ENCODE measurements around the gene EMC9.

EMC9 gene

GRCh38 chr14:24126939-24127338, 14.5 kb downstream of the EMC9 start:
- TF ChIP-seq CTCF (IDR thresholded peaks at IDR 0.05; ENCODE audit: low read depth, low read length, missing control alignments), result no peak
- H3K4me3 ChIP-seq (ENCODE audit: low read depth, low read length), result no peak overlapping the region
- in situ Hi-C loops (cut with HindIII; ENCODE audit: low sequenced_read_pairs), result no loop called here
- no peak for DNase-seq (ENCODE audit: low read depth)

- in situ Hi-C loops (cut with HindIII; ENCODE audit: low sequenced_read_pairs), result no loop called here
- H3K4me3 ChIP-seq (ENCODE audit: low read depth, low read length), result no peak overlapping the region
- DNase-seq (ENCODE audit: low read depth), result no peak
- TF ChIP-seq CTCF (IDR thresholded peaks at IDR 0.05; ENCODE audit: low read depth, low read length, missing control alignments), result no peak
Observed at GRCh38 chr14:24123424-24124417, 17.7 kb downstream of the EMC9 start.

GRCh38 chr14:24122898-24123297, 18.5 kb downstream of the EMC9 start:
- no peak for TF ChIP-seq CTCF (IDR thresholded peaks at IDR 0.05; ENCODE audit: low read depth, low read length, missing control alignments)
- no peak overlapping the region for H3K4me3 ChIP-seq (ENCODE audit: low read depth, low read length)
- in situ Hi-C loops (cut with HindIII; ENCODE audit: low sequenced_read_pairs), result no loop called here
- no peak for DNase-seq (ENCODE audit: low read depth)

GRCh38 chr14:24122416-24122815, 19.0 kb downstream of the EMC9 start:
- no peak for DNase-seq (ENCODE audit: low read depth)
- TF ChIP-seq CTCF (IDR thresholded peaks at IDR 0.05; ENCODE audit: low read depth, low read length, missing control alignments), result no peak
- in situ Hi-C loops (cut with HindIII; ENCODE audit: low sequenced_read_pairs), result no loop called here
- H3K4me3 ChIP-seq (ENCODE audit: low read depth, low read length), result no peak overlapping the region

- no peak overlapping the region for H3K4me3 ChIP-seq (ENCODE audit: low read depth, low read length)
- no peak for TF ChIP-seq CTCF (IDR thresholded peaks at IDR 0.05; ENCODE audit: low read depth, low read length, missing control alignments)
- in situ Hi-C loops (cut with HindIII; ENCODE audit: low sequenced_read_pairs), result no loop called here
- DNase-seq (ENCODE audit: low read depth), result no peak
Observed at GRCh38 chr14:24121210-24121609, 20.2 kb downstream of the EMC9 start.

- TF ChIP-seq CTCF (IDR thresholded peaks at IDR 0.05; ENCODE audit: low read depth, low read length, missing control alignments), result no peak
- H3K4me3 ChIP-seq (ENCODE audit: low read depth, low read length), result no peak overlapping the region
- in situ Hi-C loops (cut with HindIII; ENCODE audit: low sequenced_read_pairs), result no loop called here
- DNase-seq (ENCODE audit: low read depth), result no peak
Observed at GRCh38 chr14:24119691-24120090, 21.7 kb downstream of the EMC9 start.

Data from astrocyte of the cerebellum (primary cell).